ENCODE data around the gene ENO1. TPM values are rescaled to one million over a fixed set of nuclear protein-coding genes. Genes with fewer than 3 reads are reported as not detected.

The ENO1 gene
- total RNA-seq, 1 experiment from 2014 or later: 2,334 TPM

DNA sequence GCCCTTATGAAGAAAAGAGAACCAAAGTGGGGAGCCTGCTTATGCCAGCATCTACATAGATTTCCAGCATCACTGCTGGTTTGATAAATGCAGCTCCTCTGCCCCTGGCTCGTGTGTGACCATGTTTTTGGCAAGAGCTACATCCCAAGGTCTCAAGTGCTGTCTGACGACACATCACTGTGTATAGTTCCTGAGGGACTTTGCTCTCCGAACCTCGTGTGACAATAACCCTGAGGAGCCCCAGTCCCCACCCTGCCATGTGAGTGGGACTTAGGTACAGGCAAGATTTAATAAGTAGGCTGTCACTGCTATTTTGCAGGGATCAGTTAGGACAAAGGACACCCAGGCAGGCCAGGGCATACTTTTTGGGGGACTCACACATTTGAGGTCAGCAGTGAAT, 32.2 kb downstream of the ENO1 start:
- TF ChIP-seq CEBPB (IDR thresholded peaks at IDR 0.05; ENCODE audit: low read depth): no peak
- no peaks in the 10 kb centered on the region for H3K36me3 ChIP-seq (ENCODE audit: control insufficient read depth in 1 of 2, insufficient read depth in 2 of 2, low read length in 2 of 2)
- no peak overlapping the region for H2AFZ ChIP-seq (ENCODE audit: low read depth, low read length, poor library complexity, severe bottlenecking)
- peaks cover 0 to 4% of the 10 kb centered on the region in 2 experiments; a peak in 2 of 4 replicates for H3K4me1 ChIP-seq (ENCODE audit: control insufficient read depth in 1 of 2, insufficient read depth in 2 of 2, low read length in 2 of 2)
- DNase-seq (ENCODE audit: low read depth, low spot score) (no peak), ATAC-seq (no peak)
- intact Hi-C loops (cut with micrococcal nuclease): loop anchor here (5.0 kb wide), 1 partner anchor 119 kb away; no protein-coding TSS in a partner anchor
- no TSS peak for BruUV-seq (replicated peaks)
- no peak overlapping the region for H3K27ac ChIP-seq (ENCODE audit: low read depth, low read length)
- H3K9me3 ChIP-seq (ENCODE audit: control insufficient read depth in 1 of 2, insufficient read depth in 1 of 2, low read depth in 1 of 2, low read length in 2 of 2): no peaks in the 10 kb centered on the region
- no peak overlapping the region for H3K9ac ChIP-seq (ENCODE audit: low read length)
- no peak overlapping the region for H3K4me2 ChIP-seq (ENCODE audit: low read length)
- no peak overlapping the region for H3K4me3 ChIP-seq (replicated peaks in 1 of 2; ENCODE audit: low read depth in 1 of 2, low read length in 2 of 2)
- POLR2A ChIA-PET: interaction anchor here (2.2 kb wide), 1 partner anchor 14 kb away, joined by 5 read pairs; no protein-coding TSS in a partner anchor
- RAD21 ChIA-PET (ENCODE audit: low non-redundant PET in 1 of 2, low total read pairs in 2 of 2, uncharacterized antibody in 2 of 2, unreplicated experiment in 2 of 2): no interaction called here
- CTCF ChIA-PET: interaction anchor here (1.0 kb wide), 1 partner anchor 13 kb away, joined by 3 read pairs; no protein-coding TSS in a partner anchor
- H3K27me3 ChIP-seq (ENCODE audit: insufficient read depth, low read length): peaks cover 3% of the 10 kb centered on the region; the same call in 1 of the 2 replicates
- H4K20me1 ChIP-seq (ENCODE audit: insufficient read depth): no peaks in the 10 kb centered on the region
- H3K79me2 ChIP-seq (ENCODE audit: insufficient read depth, low read length): no peaks in the 10 kb centered on the region
- H3K9me2 ChIP-seq (ENCODE audit: insufficient read depth): no peaks in the 10 kb centered on the region

DNA sequence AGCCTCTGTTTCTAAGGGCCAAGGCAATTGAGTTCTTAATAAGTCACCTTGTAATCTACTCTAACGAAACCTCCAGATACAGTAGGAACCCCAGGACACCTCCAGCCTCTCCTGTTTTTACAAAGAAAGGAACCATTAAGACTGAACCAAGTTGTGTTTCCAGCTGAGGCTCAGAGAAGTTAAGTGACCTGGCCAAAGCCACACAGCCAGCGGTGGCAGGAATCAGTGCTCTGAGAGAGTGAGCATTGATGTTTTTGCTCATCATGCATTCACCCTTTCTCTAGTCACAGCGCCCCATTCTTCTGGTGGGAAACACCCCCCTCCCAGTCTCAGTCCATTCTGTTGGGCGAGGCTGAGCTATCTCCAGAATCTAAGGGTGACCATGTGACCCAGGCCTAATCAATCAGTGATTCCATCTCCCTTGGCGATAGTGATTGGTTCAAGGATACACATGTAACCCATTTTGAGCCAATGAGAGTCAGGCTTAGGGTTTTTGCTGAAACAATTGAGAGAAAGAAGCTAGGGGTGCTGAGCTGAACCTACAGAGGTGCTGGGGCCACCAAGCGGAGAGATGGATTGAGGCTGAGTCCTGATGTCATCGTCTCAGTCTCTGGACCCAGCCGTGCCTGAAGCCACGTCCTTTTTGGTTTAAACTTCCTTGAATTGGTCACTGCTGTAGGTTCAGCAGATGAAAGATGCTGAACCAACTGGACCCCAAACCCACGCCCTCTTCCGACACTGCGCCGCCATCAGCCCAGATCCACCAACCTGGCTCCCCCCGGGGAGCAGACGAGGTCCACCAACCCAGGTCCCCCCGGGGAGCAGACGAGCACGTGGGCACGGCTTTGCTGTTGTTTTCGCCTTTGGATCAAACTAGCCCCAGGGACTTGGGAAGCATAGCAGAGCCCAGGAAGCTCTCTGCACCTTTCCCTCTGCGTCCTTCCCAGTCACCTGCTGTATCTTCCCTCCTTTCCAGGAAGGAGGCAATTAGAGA, 33.1 kb downstream of the ENO1 start:
- Histone ChIP-seq H3K27me3 (ENCODE audit: insufficient read depth, low read length) (peaks cover 3% of the 10 kb centered on the region; the same call in 1 of the 2 replicates), H3K36me3 (ENCODE audit: control insufficient read depth in 1 of 2, insufficient read depth in 2 of 2, low read length in 2 of 2) (no peaks in the 10 kb centered on the region), H3K27ac (ENCODE audit: low read depth, low read length) (no peak overlapping the region), H2AFZ (ENCODE audit: low read depth, low read length, poor library complexity, severe bottlenecking) (no peak overlapping the region), H3K79me2 (ENCODE audit: insufficient read depth, low read length) (no peaks in the 10 kb centered on the region), H4K20me1 (ENCODE audit: insufficient read depth) (no peaks in the 10 kb centered on the region), H3K4me1 (ENCODE audit: control insufficient read depth in 1 of 2, insufficient read depth in 2 of 2, low read length in 2 of 2) (peaks cover 0 to 4% of the 10 kb centered on the region in 2 experiments; a peak in 2 of 4 replicates), H3K9ac (ENCODE audit: low read length) (no peak overlapping the region), H3K9me3 (ENCODE audit: control insufficient read depth in 1 of 2, insufficient read depth in 1 of 2, low read depth in 1 of 2, low read length in 2 of 2) (no peaks in the 10 kb centered on the region), H3K9me2 (ENCODE audit: insufficient read depth) (no peaks in the 10 kb centered on the region), H3K4me2 (ENCODE audit: low read length) (no peak overlapping the region), H3K4me3 (replicated peaks in 1 of 2; ENCODE audit: low read depth in 1 of 2, low read length in 2 of 2) (no peak overlapping the region)
- BruUV-seq (replicated peaks): no TSS peak
- ChIA-PET POLR2A (interaction anchor here (2.2 kb wide), 1 partner anchor 14 kb away, joined by 5 read pairs; no protein-coding TSS in a partner anchor), RAD21 (ENCODE audit: low non-redundant PET in 1 of 2, low total read pairs in 2 of 2, uncharacterized antibody in 2 of 2, unreplicated experiment in 2 of 2) (no interaction called here), CTCF (interaction anchor here (1.0 kb wide), 1 partner anchor 14 kb away, joined by 3 read pairs; no protein-coding TSS in a partner anchor)
- no peak for ATAC-seq
- intact Hi-C loops (cut with micrococcal nuclease): loop anchor here (5.0 kb wide), 1 partner anchor 118 kb away; no protein-coding TSS in a partner anchor
- no peak for DNase-seq (ENCODE audit: low read depth, low spot score)
- TF ChIP-seq TCF7L2 (IDR thresholded peaks at IDR 0.05; ENCODE audit: borderline replicate concordance, extremely low read depth, insufficient read depth, insufficient read length) (no peak), FOSL1 (IDR thresholded peaks at IDR 0.05; ENCODE audit: low read depth) (no peak), CEBPB (IDR thresholded peaks at IDR 0.05; ENCODE audit: low read depth) (no peak), ZFX (IDR thresholded peaks at IDR 0.05) (no peak), SIN3A (IDR thresholded peaks at IDR 0.05; ENCODE audit: low read depth) (no peak), JUND (IDR thresholded peaks at IDR 0.05) (no peak), EZH2phosphoT487 (IDR thresholded peaks at IDR 0.05; ENCODE audit: borderline replicate concordance) (no peak), CBX3 (IDR thresholded peaks at IDR 0.05; ENCODE audit: low read depth) (no peak)
- TF ChIP-seq, protein P1, sequence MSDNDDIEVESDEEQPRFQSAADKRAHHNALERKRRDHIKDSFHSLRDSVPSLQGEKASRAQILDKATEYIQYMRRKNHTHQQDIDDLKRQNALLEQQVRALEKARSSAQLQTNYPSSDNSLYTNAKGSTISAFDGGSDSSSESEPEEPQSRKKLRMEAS (IDR thresholded peaks at IDR 0.05): no peak
- TF ChIP-seq, protein P2, sequence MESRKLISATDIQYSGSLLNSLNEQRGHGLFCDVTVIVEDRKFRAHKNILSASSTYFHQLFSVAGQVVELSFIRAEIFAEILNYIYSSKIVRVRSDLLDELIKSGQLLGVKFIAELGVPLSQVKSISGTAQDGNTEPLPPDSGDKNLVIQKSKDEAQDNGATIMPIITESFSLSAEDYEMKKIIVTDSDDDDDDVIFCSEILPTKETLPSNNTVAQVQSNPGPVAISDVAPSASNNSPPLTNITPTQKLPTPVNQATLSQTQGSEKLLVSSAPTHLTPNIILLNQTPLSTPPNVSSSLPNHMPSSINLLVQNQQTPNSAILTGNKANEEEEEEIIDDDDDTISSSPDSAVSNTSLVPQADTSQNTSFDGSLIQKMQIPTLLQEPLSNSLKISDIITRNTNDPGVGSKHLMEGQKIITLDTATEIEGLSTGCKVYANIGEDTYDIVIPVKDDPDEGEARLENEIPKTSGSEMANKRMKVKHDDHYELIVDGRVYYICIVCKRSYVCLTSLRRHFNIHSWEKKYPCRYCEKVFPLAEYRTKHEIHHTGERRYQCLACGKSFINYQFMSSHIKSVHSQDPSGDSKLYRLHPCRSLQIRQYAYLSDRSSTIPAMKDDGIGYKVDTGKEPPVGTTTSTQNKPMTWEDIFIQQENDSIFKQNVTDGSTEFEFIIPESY (IDR thresholded peaks at IDR 0.05; ENCODE audit: extremely low read depth, insufficient replicate concordance, low read length): no peak
- TF ChIP-seq, protein P3, sequence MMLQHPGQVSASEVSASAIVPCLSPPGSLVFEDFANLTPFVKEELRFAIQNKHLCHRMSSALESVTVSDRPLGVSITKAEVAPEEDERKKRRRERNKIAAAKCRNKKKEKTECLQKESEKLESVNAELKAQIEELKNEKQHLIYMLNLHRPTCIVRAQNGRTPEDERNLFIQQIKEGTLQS (IDR thresholded peaks at IDR 0.05): no peak

Data from HCT116 (cell line).